GM12878 (cell line): ENCODE results near the gene LRRC3B. TPM values are rescaled to one million over a fixed set of nuclear protein-coding genes. Genes with fewer than 3 reads are reported as not detected.

Source experiments
- ATAC-seq: fragments of 200-7000 bp; cut with Tn5 transposase; 3 replicates; pipeline ENCODE4 v1.9.1; 2020; ENCODE audit warnings: mild to moderate bottlenecking, moderate library complexity
- BruUV-seq: library from RNA; stranded (reverse); fragments of 400-500 nt; replicated peaks from 2 replicates; lab custom pipeline; 2021; lab: Mats Ljungman, UMichigan
- CTCF ChIA-PET: fragments of 300-600 bp; sonication (Branson Sonifier 250); formaldehyde crosslinking; extraction: SDS; loops from one replicate; lab custom pipeline; 2021; ENCODE audit warnings: inconsistent platforms; lab: Yijun Ruan, JAX
- POLR2A ChIA-PET: fragments of 350-600 bp; formaldehyde crosslinking; extraction: SDS; loops from one replicate; lab custom pipeline; 2021; ENCODE audit warnings: inconsistent platforms; lab: Charles Lee
- RAD21 ChIA-PET: fragments of 300-600 bp; sonication (Branson Sonifier 250); formaldehyde crosslinking; loops from one replicate; lab custom pipeline; 2023; ENCODE audit warnings: antibody characterized with exemption; ENCODE audit not compliant: unreplicated experiment; lab: Charles Lee
- SMC1A ChIA-PET: fragments of 300-600 bp; sonication (Branson Sonifier 250); formaldehyde crosslinking; loops from one replicate; lab custom pipeline; 2023; ENCODE audit not compliant: unreplicated experiment, uncharacterized antibody; lab: Charles Lee
- DNase-seq: peaks from one replicate; pipeline ENCODE4 v3.0.0-alpha.2; 2011; ENCODE audit warnings: low read depth, low spot score
- FAIRE-seq: peaks from 3 replicates; lab custom pipeline; 2011; peaks lifted over from hg19 to GRCh38; lab: Jason Lieb, UNC
- H2AFZ ChIP-seq: 2 replicates; pipeline ENCODE4 v1.6.0; 2011; ENCODE audit warnings: low read depth, low read length, control low read depth; ENCODE audit not compliant: control insufficient read depth
- H3K27ac ChIP-seq: 2 replicates; pipeline ENCODE4 v1.5.1; 2011; ENCODE audit warnings: control low read depth; ENCODE audit not compliant: control insufficient read depth, insufficient read depth
- H3K27me3 ChIP-seq, 2 experiments: replicated peaks in 1 of 2; 2 replicates each; pipeline versions ENCODE4 v1.6.0 to v1.6.1; 2011; ENCODE audit warnings: low read length in 1 of 2; ENCODE audit not compliant: control insufficient read depth in 2 of 2, insufficient read depth in 2 of 2
- H3K36me3 ChIP-seq, 2 experiments: 2 replicates each; pipeline ENCODE4 v1.5.1; 2011; ENCODE audit warnings: low read length in 1 of 2; ENCODE audit not compliant: control insufficient read depth in 2 of 2, insufficient read depth in 2 of 2
- H3K4me1 ChIP-seq: 2 replicates; pipeline ENCODE4 v1.6.1; 2011; ENCODE audit warnings: mild to moderate bottlenecking, low read length, moderate library complexity, mixed read lengths; ENCODE audit not compliant: control insufficient read depth, insufficient read depth
- H3K4me2 ChIP-seq: 2 replicates; pipeline ENCODE4 v1.6.0; 2011; ENCODE audit warnings: control low read depth; ENCODE audit not compliant: control insufficient read depth, insufficient read depth
- H3K4me3 ChIP-seq: fragments of 200-600 bp; sonication (generic); 2 replicates; pipeline ENCODE4 v1.5.1; 2016
- H3K79me2 ChIP-seq: 2 replicates; pipeline ENCODE4 v1.6.0; 2011; ENCODE audit warnings: low read length; ENCODE audit not compliant: control insufficient read depth, insufficient read depth
- H3K9ac ChIP-seq: 2 replicates; pipeline ENCODE4 v1.8.0; 2011; ENCODE audit warnings: low read length, control low read depth, mixed read lengths; ENCODE audit not compliant: control insufficient read depth, insufficient read depth
- H3K9me3 ChIP-seq: replicated peaks from 3 replicates; pipeline ENCODE4 v1.5.1; 2011; ENCODE audit warnings: mild to moderate bottlenecking, low read length; ENCODE audit not compliant: control insufficient read depth, insufficient read depth
- H4K20me1 ChIP-seq: 2 replicates; pipeline ENCODE4 v1.6.0; 2011; ENCODE audit not compliant: control insufficient read depth, insufficient read depth
- CREM ChIP-seq: IDR thresholded peaks from 2 replicates; pipeline ENCODE4 v1.6.1; 2014; ENCODE audit warnings: antibody characterized with exemption, low read depth
- FOXM1 ChIP-seq: IDR thresholded peaks from 2 replicates; pipeline ENCODE4 v1.6.1; 2012; ENCODE audit warnings: low read depth, mild to moderate bottlenecking, inconsistent platforms, low read length, moderate library complexity
- NBN ChIP-seq: fragments of 450-650 bp; IDR thresholded peaks from 2 replicates; pipeline ENCODE4 v1.6.1; 2016
- WGBS: methylation state at CpG from one replicate; pipeline ENCODE4 v1.1.6; 2016; ENCODE audit warnings: low lambda C conversion rate; ENCODE audit not compliant: insufficient replicate concordance, insufficient coverage; ENCODE audit errors: missing lambda C conversion rate; 5-methylcytosine and 5-hydroxymethylcytosine counted together
- in situ Hi-C: fragments of 300-500 bp; cut with MboI; formaldehyde crosslinking; loops from 9 replicates; pipeline ENCODE4 v1.14.3; 2018; ENCODE audit warnings: mixed read lengths
- intact Hi-C: fragments of 100-400 bp; cut with micrococcal nuclease; formaldehyde crosslinking; loops from one replicate; pipeline ENCODE4 v1.14.2; 2022; ENCODE audit not compliant: unreplicated experiment
- polyA plus RNA-seq, 11 experiments: library from polyadenylated mRNA; depleted of rRNA in 4 of 11; unstranded in 6 of 11; stranded (reverse) in 5 of 11; fragments of >200 nt; fragmentation: Nextera tagmentation in 4 of 11; fragmentation: Illumina TruSeq in 1 of 11; extraction: Ambion mirVana in 4 of 11; extraction: Trizol in 1 of 11; gene quantifications; 1 replicate in 1 of 11; 2 replicates in 10 of 11; pipeline versions ENCODE4 v1.2.1 to v1.2.3, GENCODE V29; 2011 to 2016; ENCODE audit warnings: inconsistent platforms in 2 of 11, missing spikeins in 2 of 11, low read depth in 1 of 11
- total RNA-seq, 4 experiments: library from RNA; depleted of rRNA in 3 of 4; stranded (reverse); fragments of >200 nt in 3 of 4; fragmentation: Illumina TruSeq in 1 of 4; extraction: Trizol in 1 of 4; gene quantifications; 2 replicates each; pipeline versions ENCODE4 v1.2.1 to v1.2.3, GENCODE V29; 2013 to 2021
- TF ChIP-seq, protein P1 (sequence below), 3 experiments: IDR thresholded peaks in 2 of 3; conservative IDR thresholded peaks in 1 of 3; 2 replicates each; pipeline ENCODE4 v1.5.1; 2011; ENCODE audit warnings: low read depth in 3 of 3, low read length in 3 of 3, mild to moderate bottlenecking in 3 of 3, control low read depth in 2 of 3, moderate library complexity in 2 of 3, inconsistent platforms in 1 of 3, mixed read lengths in 1 of 3; ENCODE audit not compliant: control insufficient read depth in 2 of 3, insufficient read depth in 1 of 3; ENCODE audit errors: extremely low read depth in 1 of 3
- TF ChIP-seq, protein P2 (sequence below): fragments of 450-650 bp; IDR thresholded peaks from 2 replicates; pipeline ENCODE4 v1.6.1; 2016; ENCODE audit warnings: mild to moderate bottlenecking, moderate library complexity, borderline replicate concordance
- TF ChIP-seq, protein P3 (sequence below): IDR thresholded peaks from 2 replicates; pipeline ENCODE4 v1.6.1; 2012; ENCODE audit warnings: low read depth, low read length, improper control_type of control experiment

Gene LRRC3B
- total and polyA plus RNA-seq, 10 of the 15 experiments (the other 5 are each of a cell fraction or from before 2014, with no cell fraction given): not detected

DNA sequence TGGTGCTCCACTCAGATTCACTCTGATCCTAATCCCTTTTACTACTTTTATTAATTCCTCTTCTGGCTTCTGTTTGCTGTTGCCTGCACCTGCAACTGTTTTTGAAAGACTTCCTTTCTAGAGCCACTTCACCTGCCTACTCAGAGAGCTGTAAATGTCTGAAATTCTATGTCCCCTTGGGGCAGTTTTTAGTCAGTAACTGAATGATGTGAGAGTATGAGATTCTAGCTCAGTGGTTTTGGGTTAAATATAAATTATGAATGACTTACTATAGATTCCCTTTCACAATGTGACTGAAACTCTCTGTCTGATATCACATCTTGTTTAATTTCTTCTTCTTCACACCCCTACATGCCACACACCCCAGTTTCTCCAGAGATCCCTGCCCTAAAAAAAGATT, 47.8 kb upstream of the LRRC3B start (continued):
- TF ChIP-seq, protein P1, sequence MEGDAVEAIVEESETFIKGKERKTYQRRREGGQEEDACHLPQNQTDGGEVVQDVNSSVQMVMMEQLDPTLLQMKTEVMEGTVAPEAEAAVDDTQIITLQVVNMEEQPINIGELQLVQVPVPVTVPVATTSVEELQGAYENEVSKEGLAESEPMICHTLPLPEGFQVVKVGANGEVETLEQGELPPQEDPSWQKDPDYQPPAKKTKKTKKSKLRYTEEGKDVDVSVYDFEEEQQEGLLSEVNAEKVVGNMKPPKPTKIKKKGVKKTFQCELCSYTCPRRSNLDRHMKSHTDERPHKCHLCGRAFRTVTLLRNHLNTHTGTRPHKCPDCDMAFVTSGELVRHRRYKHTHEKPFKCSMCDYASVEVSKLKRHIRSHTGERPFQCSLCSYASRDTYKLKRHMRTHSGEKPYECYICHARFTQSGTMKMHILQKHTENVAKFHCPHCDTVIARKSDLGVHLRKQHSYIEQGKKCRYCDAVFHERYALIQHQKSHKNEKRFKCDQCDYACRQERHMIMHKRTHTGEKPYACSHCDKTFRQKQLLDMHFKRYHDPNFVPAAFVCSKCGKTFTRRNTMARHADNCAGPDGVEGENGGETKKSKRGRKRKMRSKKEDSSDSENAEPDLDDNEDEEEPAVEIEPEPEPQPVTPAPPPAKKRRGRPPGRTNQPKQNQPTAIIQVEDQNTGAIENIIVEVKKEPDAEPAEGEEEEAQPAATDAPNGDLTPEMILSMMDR (IDR thresholded peaks at IDR 0.05 in 2 of 3, conservative IDR thresholded peaks at IDR 0.05 in 1 of 3; ENCODE audit: control insufficient read depth in 2 of 3, extremely low read depth in 1 of 3, insufficient read depth in 1 of 3, low read depth in 3 of 3, low read length in 3 of 3): no peak
- TF ChIP-seq FOXM1 (no peak), NBN (no peak)
- TF ChIP-seq, protein P2, sequence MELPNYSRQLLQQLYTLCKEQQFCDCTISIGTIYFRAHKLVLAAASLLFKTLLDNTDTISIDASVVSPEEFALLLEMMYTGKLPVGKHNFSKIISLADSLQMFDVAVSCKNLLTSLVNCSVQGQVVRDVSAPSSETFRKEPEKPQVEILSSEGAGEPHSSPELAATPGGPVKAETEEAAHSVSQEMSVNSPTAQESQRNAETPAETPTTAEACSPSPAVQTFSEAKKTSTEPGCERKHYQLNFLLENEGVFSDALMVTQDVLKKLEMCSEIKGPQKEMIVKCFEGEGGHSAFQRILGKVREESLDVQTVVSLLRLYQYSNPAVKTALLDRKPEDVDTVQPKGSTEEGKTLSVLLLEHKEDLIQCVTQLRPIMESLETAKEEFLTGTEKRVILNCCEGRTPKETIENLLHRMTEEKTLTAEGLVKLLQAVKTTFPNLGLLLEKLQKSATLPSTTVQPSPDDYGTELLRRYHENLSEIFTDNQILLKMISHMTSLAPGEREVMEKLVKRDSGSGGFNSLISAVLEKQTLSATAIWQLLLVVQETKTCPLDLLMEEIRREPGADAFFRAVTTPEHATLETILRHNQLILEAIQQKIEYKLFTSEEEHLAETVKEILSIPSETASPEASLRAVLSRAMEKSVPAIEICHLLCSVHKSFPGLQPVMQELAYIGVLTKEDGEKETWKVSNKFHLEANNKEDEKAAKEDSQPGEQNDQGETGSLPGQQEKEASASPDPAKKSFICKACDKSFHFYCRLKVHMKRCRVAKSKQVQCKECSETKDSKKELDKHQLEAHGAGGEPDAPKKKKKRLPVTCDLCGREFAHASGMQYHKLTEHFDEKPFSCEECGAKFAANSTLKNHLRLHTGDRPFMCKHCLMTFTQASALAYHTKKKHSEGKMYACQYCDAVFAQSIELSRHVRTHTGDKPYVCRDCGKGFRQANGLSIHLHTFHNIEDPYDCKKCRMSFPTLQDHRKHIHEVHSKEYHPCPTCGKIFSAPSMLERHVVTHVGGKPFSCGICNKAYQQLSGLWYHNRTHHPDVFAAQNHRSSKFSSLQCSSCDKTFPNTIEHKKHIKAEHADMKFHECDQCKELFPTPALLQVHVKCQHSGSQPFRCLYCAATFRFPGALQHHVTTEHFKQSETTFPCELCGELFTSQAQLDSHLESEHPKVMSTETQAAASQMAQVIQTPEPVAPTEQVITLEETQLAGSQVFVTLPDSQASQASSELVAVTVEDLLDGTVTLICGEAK: no peak

DNA sequence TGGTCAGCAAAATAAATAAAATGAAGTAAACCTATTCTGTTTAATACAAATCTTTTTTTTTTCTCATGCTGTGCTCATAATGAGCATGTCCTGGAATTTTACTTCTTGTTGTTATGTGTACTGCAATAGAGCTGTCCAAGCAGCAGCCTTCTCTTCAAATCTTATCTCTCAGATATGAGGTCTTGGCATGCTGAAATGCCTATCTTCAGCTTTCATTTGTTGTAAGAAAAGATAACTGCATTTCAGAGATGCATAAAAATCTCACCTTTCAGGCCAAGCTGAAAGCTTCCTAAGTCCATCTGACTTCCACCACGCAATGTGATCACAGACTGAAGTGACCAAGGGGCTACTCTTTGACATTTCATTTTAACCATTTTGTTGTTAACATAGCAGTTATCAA, 43.5 kb upstream of the LRRC3B start:
- ATAC-seq (no peak), DNase-seq (no peak), FAIRE-seq (no peak)
- Histone ChIP-seq H4K20me1 (no peaks in the 10 kb centered on the region), H3K9ac (no peak overlapping the region), H3K36me3 (no peaks in the 10 kb centered on the region), H3K4me3 (no peak overlapping the region), H3K4me1 (no peaks in the 10 kb centered on the region), H3K27me3 (no peaks in the 10 kb centered on the region), H3K4me2 (no peak overlapping the region), H3K27ac (no peak overlapping the region), H2AFZ (no peak overlapping the region), H3K79me2 (no peaks in the 10 kb centered on the region), H3K9me3 (no peaks in the 10 kb centered on the region)
- CTCF ChIA-PET: no interaction called here
- POLR2A ChIA-PET: no interaction called here
- in situ Hi-C loops: no loop called here
- SMC1A ChIA-PET: interaction anchor here (0.6 to 1.0 kb wide), 3 partner anchors 458 to 1287 kb away, joined by 3 read pairs; no protein-coding TSS in a partner anchor
- RAD21 ChIA-PET: no interaction called here
- intact Hi-C loops: no loop called here
- 13% methylated on average over 1 of the region's 1 CpG for WGBS
- TF ChIP-seq, protein P3, sequence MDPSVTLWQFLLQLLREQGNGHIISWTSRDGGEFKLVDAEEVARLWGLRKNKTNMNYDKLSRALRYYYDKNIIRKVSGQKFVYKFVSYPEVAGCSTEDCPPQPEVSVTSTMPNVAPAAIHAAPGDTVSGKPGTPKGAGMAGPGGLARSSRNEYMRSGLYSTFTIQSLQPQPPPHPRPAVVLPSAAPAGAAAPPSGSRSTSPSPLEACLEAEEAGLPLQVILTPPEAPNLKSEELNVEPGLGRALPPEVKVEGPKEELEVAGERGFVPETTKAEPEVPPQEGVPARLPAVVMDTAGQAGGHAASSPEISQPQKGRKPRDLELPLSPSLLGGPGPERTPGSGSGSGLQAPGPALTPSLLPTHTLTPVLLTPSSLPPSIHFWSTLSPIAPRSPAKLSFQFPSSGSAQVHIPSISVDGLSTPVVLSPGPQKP: no peak
- no peak for TF ChIP-seq CREM
- BruUV-seq: no TSS peak
